Mammary epithelial cell (primary cell): ENCODE measurements around the gene BCAS3.

Source experiments
- EZH2 ChIP-seq: IDR thresholded peaks from 2 replicates; pipeline ENCODE4 v1.6.1; 2012; ENCODE audit warnings: low read length, inconsistent platforms, borderline replicate concordance
- TF ChIP-seq, protein P1 (sequence below), 2 donors: IDR thresholded peaks in 1 of 2; conservative IDR thresholded peaks in 1 of 2; 2 replicates each; pipeline ENCODE4 v1.5.1; 2011 to 2012; ENCODE audit warnings: inconsistent platforms in 2 of 2, low read length in 2 of 2, mild to moderate bottlenecking in 2 of 2, control low read depth in 1 of 2, low read depth in 1 of 2; ENCODE audit not compliant: insufficient read depth in 1 of 2; ENCODE audit errors: extremely low read depth in 1 of 2

GRCh38 chr17:60804831-60805230, 127.2 kb downstream of the BCAS3 start:
- TF ChIP-seq, protein P1, sequence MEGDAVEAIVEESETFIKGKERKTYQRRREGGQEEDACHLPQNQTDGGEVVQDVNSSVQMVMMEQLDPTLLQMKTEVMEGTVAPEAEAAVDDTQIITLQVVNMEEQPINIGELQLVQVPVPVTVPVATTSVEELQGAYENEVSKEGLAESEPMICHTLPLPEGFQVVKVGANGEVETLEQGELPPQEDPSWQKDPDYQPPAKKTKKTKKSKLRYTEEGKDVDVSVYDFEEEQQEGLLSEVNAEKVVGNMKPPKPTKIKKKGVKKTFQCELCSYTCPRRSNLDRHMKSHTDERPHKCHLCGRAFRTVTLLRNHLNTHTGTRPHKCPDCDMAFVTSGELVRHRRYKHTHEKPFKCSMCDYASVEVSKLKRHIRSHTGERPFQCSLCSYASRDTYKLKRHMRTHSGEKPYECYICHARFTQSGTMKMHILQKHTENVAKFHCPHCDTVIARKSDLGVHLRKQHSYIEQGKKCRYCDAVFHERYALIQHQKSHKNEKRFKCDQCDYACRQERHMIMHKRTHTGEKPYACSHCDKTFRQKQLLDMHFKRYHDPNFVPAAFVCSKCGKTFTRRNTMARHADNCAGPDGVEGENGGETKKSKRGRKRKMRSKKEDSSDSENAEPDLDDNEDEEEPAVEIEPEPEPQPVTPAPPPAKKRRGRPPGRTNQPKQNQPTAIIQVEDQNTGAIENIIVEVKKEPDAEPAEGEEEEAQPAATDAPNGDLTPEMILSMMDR (conservative IDR thresholded peaks at IDR 0.05 in 1 of 2, IDR thresholded peaks at IDR 0.05 in 1 of 2; ENCODE audit: extremely low read depth in 1 of 2, insufficient read depth in 1 of 2, low read depth in 1 of 2, low read length in 2 of 2) = no peak
- no peak for TF ChIP-seq EZH2
